Cardiac muscle cell (in vitro differentiated cells and primary cell): Measurements from ENCODE around the gene ART3. TPM values are rescaled to one million over a fixed set of nuclear protein-coding genes. Genes with fewer than 3 reads are reported as not detected.

Source experiments
- DNase-seq, 2 donors: peaks; one replicate each; pipeline versions ENCODE4 v3.0.0 to v3.0.0-alpha.2; 2010 to 2017; ENCODE audit warnings: low read depth in 1 of 2, low spot score in 1 of 2
- H3K27ac ChIP-seq: fragments of 200-600 bp; sonication (generic); 2 replicates; pipeline ENCODE4 v1.5.1; 2016
- H3K27me3 ChIP-seq: fragments of 200-600 bp; sonication (generic); 2 replicates; pipeline ENCODE4 v1.6.0; 2016; ENCODE audit warnings: control low read depth
- H3K36me3 ChIP-seq: fragments of 200-600 bp; sonication (generic); 2 replicates; pipeline ENCODE4 v1.5.1; 2016; ENCODE audit warnings: control low read depth
- H3K4me1 ChIP-seq: fragments of 200-600 bp; sonication (generic); 2 replicates; pipeline ENCODE4 v1.8.1; 2017; ENCODE audit warnings: low read depth, mild to moderate bottlenecking, mixed run types
- H3K4me3 ChIP-seq: fragments of 200-600 bp; sonication (generic); 2 replicates; pipeline ENCODE4 v1.5.1; 2016; ENCODE audit warnings: mild to moderate bottlenecking
- H3K9me3 ChIP-seq: fragments of 200-600 bp; sonication (generic); 2 replicates; pipeline ENCODE4 v1.5.1; 2017; ENCODE audit warnings: low read depth, mild to moderate bottlenecking, control low read depth
- CTCF ChIP-seq: IDR thresholded peaks from 2 replicates; pipeline ENCODE4 v1.5.1; 2012; ENCODE audit warnings: low read depth, mild to moderate bottlenecking, low read length
- polyA plus RNA-seq: library from polyadenylated mRNA; unstranded; fragments of >200 nt; fragmentation: Nextera tagmentation; extraction: Ambion mirVana; gene quantifications from 2 replicates; pipeline ENCODE4 v1.2.1, GENCODE V29; 2016
- total RNA-seq: library from RNA; depleted of rRNA; stranded (reverse); fragments of >200 nt; gene quantifications from 2 replicates; pipeline ENCODE4 v1.2.3, GENCODE V29; 2016

Gene ART3
- total and polyA plus RNA-seq, 2 experiments from 2014 or later = 2.0 to 7.6 TPM

- Histone ChIP-seq H3K4me1 (no peaks in the 10 kb centered on the region), H3K36me3 (peaks cover 49% of the 10 kb centered on the region), H3K27me3 (no peaks in the 10 kb centered on the region), H3K4me3 (no peak overlapping the region), H3K27ac (no peak overlapping the region), H3K9me3 (no peaks in the 10 kb centered on the region)
- no peak for DNase-seq
- TF ChIP-seq CTCF = no peak
Measured at GRCh38 chr4:76127754-76128153, 53.2 kb downstream of the ART3 start.

- H3K9me3 ChIP-seq = no peaks in the 10 kb centered on the region
- peaks cover 46% of the 10 kb centered on the region for H3K36me3 ChIP-seq
- no peaks in the 10 kb centered on the region for H3K27me3 ChIP-seq
- H3K4me3 ChIP-seq = no peak overlapping the region
- TF ChIP-seq CTCF = no peak
- no peaks in the 10 kb centered on the region for H3K4me1 ChIP-seq
- DNase-seq = no peak
- no peak overlapping the region for H3K27ac ChIP-seq
Measured at GRCh38 chr4:76141241-76141640, 66.7 kb downstream of the ART3 start.

- no peaks in the 10 kb centered on the region for H3K9me3 ChIP-seq
- TF ChIP-seq CTCF = no peak
- H3K36me3 ChIP-seq = peaks cover 32% of the 10 kb centered on the region
- no peak overlapping the region for H3K4me3 ChIP-seq
- no peak overlapping the region for H3K27ac ChIP-seq
- H3K4me1 ChIP-seq = peaks cover 9% of the 10 kb centered on the region
- no peak for DNase-seq
- no peaks in the 10 kb centered on the region for H3K27me3 ChIP-seq
Measured at GRCh38 chr4:76144546-76144945, 70.0 kb downstream of the ART3 start.

- peak overlapping the region; percentile 93 for H3K27ac ChIP-seq
- no peaks in the 10 kb centered on the region for H3K9me3 ChIP-seq
- no peak for TF ChIP-seq CTCF
- H3K4me1 ChIP-seq = peaks cover 9% of the 10 kb centered on the region
- H3K4me3 ChIP-seq = peak overlapping the region; percentile 95
- peaks cover 13% of the 10 kb centered on the region for H3K36me3 ChIP-seq
- H3K27me3 ChIP-seq = no peaks in the 10 kb centered on the region
- DNase-seq = peak; percentile 82 to 87
Measured at GRCh38 chr4:76147454-76148141, 73.1 kb downstream of the ART3 start.

- Histone ChIP-seq H3K36me3 (peaks cover 9% of the 10 kb centered on the region), H3K27me3 (no peaks in the 10 kb centered on the region), H3K4me3 (peak within 1 kb of the TSS; percentile 95), H3K9me3 (no peaks in the 10 kb centered on the region), H3K27ac (peak within 1 kb of the TSS; percentile 93), H3K4me1 (peaks cover 9% of the 10 kb centered on the region)
- peak; percentile 97 for DNase-seq
- TF ChIP-seq CTCF = no peak
Measured at GRCh38 chr4:76148142-76148865, 73.8 kb downstream of the ART3 start, which contains the start of gene NUP54. NUP54 (minus strand) TSS chr4:76148397; CDS start chr4:76148374, 23 bp downstream.
